ENCODE measurements around the gene SCN3A.
A peak's percentile ranks its signal among the peaks of the same experiment; 100 is the strongest.

SCN3A gene

GRCh38 chr2:165203689-165204559, at the start of gene SCN3A:
Gene SCN3A, minus strand, starts transcription at chr2:165204050. Its CDS starts 27,656 bp downstream, at chr2:165176394.
- DNase-seq, result peak; percentile 81

- no peak for DNase-seq
Measured at GRCh38 chr2:165253178-165253577, 49.3 kb upstream of the SCN3A start.

GRCh38 chr2:165251366-165251765, 47.5 kb upstream of the SCN3A start:
- DNase-seq, result no peak

- no peak for DNase-seq
Measured at GRCh38 chr2:165248238-165248637, 44.4 kb upstream of the SCN3A start.

DNA sequence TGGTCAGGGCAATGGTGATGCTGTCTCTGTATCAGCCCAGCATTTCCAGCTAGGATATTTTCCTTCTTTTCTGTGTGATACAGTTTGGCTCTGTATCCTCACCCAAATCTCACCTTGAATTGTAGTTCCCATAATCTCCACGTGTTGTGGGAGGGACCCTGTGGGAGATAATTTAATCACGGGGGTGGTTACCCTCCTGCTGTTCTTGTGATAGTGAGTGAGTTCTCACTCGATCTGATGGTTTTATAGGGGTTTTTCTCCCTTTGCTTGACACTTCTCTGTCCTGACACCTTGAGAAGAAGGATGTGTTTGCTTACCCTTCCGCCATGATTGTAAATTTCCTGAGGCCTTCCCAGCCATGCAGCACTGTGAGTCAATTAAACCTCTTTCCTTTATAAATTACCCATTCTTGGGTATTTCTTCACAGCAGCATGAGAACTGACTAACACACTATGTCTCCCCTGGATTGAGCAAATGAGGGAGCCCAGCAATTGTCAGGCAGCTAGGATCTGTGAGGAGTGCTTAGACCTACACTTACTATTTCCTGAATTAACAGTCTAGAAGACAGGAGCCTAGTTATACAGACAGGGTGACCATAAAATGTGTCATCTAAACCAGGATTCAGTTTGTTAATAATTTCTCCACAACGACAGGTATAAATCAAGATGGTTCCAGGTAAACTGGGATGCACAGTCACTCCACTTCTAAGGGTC, 41.4 kb upstream of the SCN3A start:
- no peak for DNase-seq

- no peak for DNase-seq
Measured at GRCh38 chr2:165240916-165241315, 37.1 kb upstream of the SCN3A start.

- DNase-seq, result peak; percentile 28
Measured at GRCh38 chr2:165239856-165240515, 36.1 kb upstream of the SCN3A start.

- peak; percentile 82 for DNase-seq
Measured at GRCh38 chr2:165239230-165239629, 35.4 kb upstream of the SCN3A start, which contains the start of gene SCN2A. Gene SCN2A, plus strand, starts transcription at chr2:165239414. Its CDS starts 56,410 bp downstream, at chr2:165295824.

GRCh38 chr2:165238295-165238694, 34.4 kb upstream of the SCN3A start:
- DNase-seq, result no peak

DNA sequence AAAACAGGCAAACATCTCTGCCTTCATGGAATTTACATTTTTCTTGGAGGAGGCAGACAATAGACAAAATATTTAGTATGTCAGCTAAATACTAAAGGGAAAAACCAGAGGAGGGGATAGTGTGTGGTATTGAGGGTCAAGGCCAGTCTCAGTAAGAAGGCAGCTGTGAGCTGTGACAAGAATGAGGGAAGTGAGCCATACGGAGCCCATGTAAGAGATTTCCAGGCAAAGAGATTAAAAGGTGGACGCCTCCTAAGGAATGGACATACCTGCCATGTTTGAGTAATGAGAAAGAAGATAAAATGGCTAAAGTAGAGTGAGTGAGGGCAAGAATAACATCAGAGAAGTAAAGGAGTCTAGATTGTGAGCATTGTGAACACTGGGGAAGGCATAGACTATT, 33.2 kb upstream of the SCN3A start:
- DNase-seq, result no peak

DNA sequence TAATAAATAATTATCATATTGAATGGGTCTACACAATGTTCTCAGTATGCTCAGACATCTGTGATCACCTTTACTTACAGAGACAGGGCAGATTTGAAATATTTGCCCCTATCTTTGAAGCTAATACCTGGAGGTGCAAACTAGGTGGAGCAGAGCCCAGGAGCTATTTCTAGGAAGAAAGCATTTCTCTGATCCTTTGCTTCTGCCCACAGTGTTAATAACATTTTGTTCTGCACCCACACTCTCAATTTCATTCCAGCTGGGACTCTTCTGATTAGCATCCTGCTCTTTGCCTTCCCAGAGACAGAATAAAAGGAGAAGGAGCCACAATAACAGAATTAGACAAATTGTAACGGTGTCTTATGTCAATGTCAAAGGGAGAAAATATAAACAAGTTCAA, 23.7 kb upstream of the SCN3A start:
- DNase-seq, result no peak

DNA sequence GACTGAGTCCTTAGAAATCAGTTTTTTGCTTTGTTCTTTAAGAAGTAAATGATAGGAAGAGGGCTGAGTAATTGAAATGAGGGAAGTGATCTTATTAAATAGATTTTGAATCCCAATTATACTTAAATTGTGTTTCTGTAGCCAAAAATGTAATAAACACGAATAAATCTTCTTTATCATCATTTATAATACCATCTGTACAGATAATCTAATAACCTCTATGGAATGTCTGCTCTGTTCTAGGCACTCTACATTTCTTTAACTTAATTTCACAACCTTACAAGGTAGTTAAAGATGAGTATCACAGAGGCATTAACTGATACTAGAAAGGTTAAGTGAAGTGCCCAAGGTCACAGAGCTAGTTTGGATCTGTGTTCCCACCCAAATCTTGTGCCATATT, 21.1 kb upstream of the SCN3A start:
- no peak for DNase-seq

DNA sequence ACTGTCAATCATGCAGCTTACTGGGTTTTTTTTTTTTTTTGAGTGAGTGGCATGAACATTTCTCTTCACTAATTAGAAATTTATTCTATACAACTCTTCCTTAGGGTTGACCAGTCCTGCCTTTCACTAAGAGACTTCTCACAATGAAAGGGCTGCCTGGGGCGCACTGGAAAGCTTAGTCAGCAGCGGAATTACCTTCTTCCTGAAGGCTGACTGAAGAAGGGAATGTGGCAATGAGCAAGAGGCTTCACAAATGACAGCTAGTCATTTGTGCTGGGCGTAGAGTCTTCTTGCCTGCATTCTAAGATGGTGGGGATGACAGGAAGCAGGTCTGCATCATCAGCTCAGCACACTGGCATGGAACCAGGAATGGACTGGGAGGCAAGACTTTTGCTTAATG, 15.6 kb upstream of the SCN3A start:
- DNase-seq, result no peak

- no peak for DNase-seq
Measured at GRCh38 chr2:165214093-165214492, 10.2 kb upstream of the SCN3A start.

- no peak for DNase-seq
Measured at GRCh38 chr2:165208094-165208493, 4.2 kb upstream of the SCN3A start.

DNA sequence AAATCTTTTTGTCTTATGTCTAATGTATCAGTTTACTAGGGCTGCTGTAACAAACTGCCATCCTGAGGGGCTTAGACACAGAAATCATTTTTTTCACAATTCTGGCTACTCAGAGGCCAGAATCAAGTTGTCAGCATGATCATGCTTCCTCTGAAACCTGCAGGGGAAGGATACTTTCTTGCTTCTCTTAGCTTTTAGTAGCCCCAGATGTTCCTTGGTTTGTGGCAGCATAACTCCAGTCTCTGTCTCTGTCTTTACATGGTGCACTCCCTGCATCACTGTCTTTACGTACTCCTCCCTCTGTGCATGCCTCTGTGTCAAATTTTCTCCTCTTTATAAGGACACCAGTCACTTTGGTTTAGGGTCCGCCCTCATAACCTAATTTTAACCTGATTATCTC, 2.0 kb upstream of the SCN3A start:
- no peak for DNase-seq

- DNase-seq, result no peak
Measured at GRCh38 chr2:165202239-165202638, 1.6 kb downstream of the SCN3A start.

DNA sequence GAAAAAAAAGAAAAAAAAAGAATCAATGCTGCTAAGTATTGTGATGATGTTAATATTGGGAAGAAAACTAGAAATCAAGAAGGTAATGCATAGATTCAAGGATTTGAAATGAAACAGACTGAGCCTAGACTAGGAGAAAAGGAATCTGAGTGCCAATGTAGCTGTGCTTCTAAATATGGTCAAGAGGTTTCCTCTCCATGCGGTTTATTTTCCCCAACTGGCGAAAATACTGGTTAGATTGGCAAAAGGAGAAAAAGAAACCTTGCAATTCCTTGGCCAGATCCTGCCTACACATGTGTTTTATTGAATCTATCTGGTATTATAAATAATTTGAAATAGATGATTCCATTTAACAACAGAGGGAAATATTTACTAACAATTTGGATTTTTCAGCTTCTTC, 5.7 kb downstream of the SCN3A start:
- DNase-seq, result no peak

DNA sequence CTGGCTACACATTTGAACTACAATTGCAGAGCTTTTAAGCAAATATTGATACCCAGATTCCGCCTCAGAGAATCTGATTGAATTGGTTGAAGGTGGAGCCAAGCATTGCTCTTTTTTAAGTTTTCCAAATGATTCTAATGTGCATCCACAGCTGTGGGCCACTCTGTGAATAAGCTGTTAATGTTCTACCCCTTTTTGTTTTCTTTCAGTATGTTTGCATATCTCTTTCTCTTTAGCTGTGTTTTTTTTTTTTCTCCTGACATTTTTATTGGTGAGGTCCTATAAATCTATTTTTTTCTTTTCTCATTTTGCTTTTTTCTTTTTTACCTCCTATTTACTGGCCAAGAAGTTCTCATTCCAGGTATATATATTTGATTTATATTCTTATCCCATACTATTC, 6.5 kb downstream of the SCN3A start:
- DNase-seq, result no peak

- no peak for DNase-seq
Measured at GRCh38 chr2:165196411-165196810, 7.4 kb downstream of the SCN3A start.

- no peak for DNase-seq
Measured at GRCh38 chr2:165193178-165193777, 10.6 kb downstream of the SCN3A start.

GRCh38 chr2:165192729-165193128, 11.1 kb downstream of the SCN3A start:
- no peak for DNase-seq

DNA sequence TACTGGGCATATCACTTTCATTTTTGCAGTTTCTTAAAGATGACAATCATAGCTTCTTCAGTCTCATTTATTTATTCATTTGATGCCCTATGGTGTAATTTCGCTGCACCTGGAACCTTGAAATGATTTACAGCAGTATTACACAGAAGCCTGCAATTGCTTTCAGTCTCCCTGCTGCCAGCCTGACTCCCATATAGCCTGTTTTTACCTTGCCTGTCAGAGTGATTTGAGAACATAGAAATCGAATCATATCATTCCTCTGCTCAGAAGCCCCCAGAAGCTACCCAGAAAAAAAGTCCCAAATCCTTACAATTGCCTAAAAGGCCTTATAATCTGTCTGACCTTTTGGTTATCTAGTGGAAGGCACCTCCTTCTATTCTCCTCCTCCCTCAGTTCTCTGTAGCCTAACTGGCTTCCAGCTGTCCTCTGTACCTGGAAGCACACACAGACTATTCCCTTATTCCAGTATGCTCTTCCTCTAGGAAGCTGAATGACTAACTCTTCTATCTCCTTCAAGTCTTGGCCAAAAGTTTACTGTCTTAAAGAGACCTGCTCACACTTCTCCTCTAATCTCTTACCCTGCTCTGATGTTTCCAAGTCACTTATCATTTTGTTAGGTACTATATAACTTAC, 12.6 kb downstream of the SCN3A start:
- DNase-seq, result no peak

Data from NCI-H1694 (cell line).